B cell (primary cell): ENCODE data around the gene STS.

Source experiments
- EZH2 ChIP-seq: IDR thresholded peaks from 2 replicates; pipeline ENCODE4 v1.6.1; 2012; ENCODE audit warnings: borderline replicate concordance, low read depth, mild to moderate bottlenecking, moderate library complexity, low read length; ENCODE audit not compliant: insufficient read depth, poor library complexity, severe bottlenecking
- TF ChIP-seq, protein P1 (sequence below): fragments of 200-600 bp; IDR thresholded peaks from one replicate; pipeline ENCODE4 v1.8.0; 2022; ENCODE audit warnings: antibody characterized with exemption, mild to moderate bottlenecking

DNA sequence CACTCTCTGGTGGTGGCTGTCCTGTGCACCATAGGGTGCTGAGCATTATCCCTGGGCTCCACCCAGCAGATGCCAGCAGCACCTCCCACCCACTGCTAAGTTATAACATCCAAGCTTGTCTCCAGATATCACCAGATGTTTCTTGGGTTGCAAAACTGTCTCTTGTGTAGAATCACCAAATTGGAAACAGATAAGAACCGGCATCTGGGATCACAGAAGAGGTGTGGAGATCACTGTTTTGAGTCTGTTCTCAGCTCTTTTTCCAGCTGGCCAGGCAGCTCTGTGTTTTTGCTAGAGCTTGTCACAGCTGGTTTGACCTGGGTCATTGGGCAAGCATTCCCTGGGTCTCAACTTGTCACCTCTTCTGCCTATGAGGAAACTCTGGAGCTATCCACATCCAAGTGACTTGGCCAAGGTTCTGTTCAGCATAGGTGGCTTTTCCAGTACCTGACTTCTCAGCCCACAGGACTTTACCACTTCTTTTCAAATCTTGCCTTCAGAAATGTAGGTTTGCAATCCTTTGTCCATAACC lies 15.7 kb downstream of the STS start:
- TF ChIP-seq, protein P1, sequence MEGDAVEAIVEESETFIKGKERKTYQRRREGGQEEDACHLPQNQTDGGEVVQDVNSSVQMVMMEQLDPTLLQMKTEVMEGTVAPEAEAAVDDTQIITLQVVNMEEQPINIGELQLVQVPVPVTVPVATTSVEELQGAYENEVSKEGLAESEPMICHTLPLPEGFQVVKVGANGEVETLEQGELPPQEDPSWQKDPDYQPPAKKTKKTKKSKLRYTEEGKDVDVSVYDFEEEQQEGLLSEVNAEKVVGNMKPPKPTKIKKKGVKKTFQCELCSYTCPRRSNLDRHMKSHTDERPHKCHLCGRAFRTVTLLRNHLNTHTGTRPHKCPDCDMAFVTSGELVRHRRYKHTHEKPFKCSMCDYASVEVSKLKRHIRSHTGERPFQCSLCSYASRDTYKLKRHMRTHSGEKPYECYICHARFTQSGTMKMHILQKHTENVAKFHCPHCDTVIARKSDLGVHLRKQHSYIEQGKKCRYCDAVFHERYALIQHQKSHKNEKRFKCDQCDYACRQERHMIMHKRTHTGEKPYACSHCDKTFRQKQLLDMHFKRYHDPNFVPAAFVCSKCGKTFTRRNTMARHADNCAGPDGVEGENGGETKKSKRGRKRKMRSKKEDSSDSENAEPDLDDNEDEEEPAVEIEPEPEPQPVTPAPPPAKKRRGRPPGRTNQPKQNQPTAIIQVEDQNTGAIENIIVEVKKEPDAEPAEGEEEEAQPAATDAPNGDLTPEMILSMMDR: no peak
- no peak for TF ChIP-seq EZH2
